ENCODE data around the gene NACA.
"Not testable (repeated sequence)": the region's sequence is repeated elsewhere in the genome, so short reads cannot be mapped to it uniquely, and the experiment has no call there.

The NACA gene

GRCh38 chr12:56716458-56716857 is 8.6 kb downstream of the NACA start:
- peaks cover 2% of the 10 kb centered on the region for H3K4me1 ChIP-seq
- no peak for TF ChIP-seq CTCF (IDR thresholded peaks at IDR 0.05; ENCODE audit: low read depth, low read length)
- no peak overlapping the region for H3K4me3 ChIP-seq (ENCODE audit: low read depth, low read length)
- H3K36me3 ChIP-seq: peaks cover 83% of the 10 kb centered on the region
- no peaks in the 10 kb centered on the region for H3K9me3 ChIP-seq
- no peak for DNase-seq
- H3K27me3 ChIP-seq: no peaks in the 10 kb centered on the region

- no peak for TF ChIP-seq CTCF (IDR thresholded peaks at IDR 0.05; ENCODE audit: low read depth, low read length)
- no peak for DNase-seq
- H3K36me3 ChIP-seq: peaks cover 83% of the 10 kb centered on the region
- H3K4me3 ChIP-seq (ENCODE audit: low read depth, low read length): no peak overlapping the region
- H3K4me1 ChIP-seq: no peaks in the 10 kb centered on the region
- no peaks in the 10 kb centered on the region for H3K27me3 ChIP-seq
- H3K9me3 ChIP-seq: no peaks in the 10 kb centered on the region
These were observed 9.3 kb downstream of the NACA start for GRCh38 chr12:56715798-56716197.

GRCh38 chr12:56714431-56714929 is 10.6 kb downstream of the NACA start:
- Histone ChIP-seq H3K36me3 (peaks cover 72% of the 10 kb centered on the region), H3K27me3 (no peaks in the 10 kb centered on the region), H3K9me3 (no peaks in the 10 kb centered on the region), H3K4me1 (no peaks in the 10 kb centered on the region), H3K4me3 (ENCODE audit: low read depth, low read length) (no peak overlapping the region)
- no peak for DNase-seq
- no peak for TF ChIP-seq CTCF (IDR thresholded peaks at IDR 0.05; ENCODE audit: low read depth, low read length)

GRCh38 chr12:56713345-56713744 is 11.8 kb downstream of the NACA start:
- TF ChIP-seq CTCF (IDR thresholded peaks at IDR 0.05; ENCODE audit: low read depth, low read length): no peak
- Histone ChIP-seq H3K27me3 (no peaks in the 10 kb centered on the region), H3K36me3 (peaks cover 64% of the 10 kb centered on the region), H3K4me1 (no peaks in the 10 kb centered on the region), H3K4me3 (ENCODE audit: low read depth, low read length) (no peak overlapping the region), H3K9me3 (no peaks in the 10 kb centered on the region)
- DNase-seq: no peak

- DNase-seq: no peak
These were observed 15.2 kb downstream of the NACA start for GRCh38 chr12:56709759-56710376.

GRCh38 chr12:56704522-56704921 is 20.6 kb downstream of the NACA start:
- not testable (repeated sequence) for H3K27me3 ChIP-seq; H3K4me1 ChIP-seq; H3K4me3 ChIP-seq (ENCODE audit: low read depth, low read length); H3K9me3 ChIP-seq; DNase-seq; H3K36me3 ChIP-seq

More at GRCh38 chr12:56709759-56710376, 15.2 kb downstream of the NACA start:
- Histone ChIP-seq H3K4me1 (no peaks in the 10 kb centered on the region), H3K9me3 (no peaks in the 10 kb centered on the region), H3K4me3 (ENCODE audit: low read depth, low read length) (no peak overlapping the region), H3K27me3 (no peaks in the 10 kb centered on the region), H3K36me3 (peaks cover 41% of the 10 kb centered on the region)
- no peak for TF ChIP-seq CTCF (IDR thresholded peaks at IDR 0.05; ENCODE audit: low read depth, low read length)
